Measurements from ENCODE around the gene LENG8. TPM values are rescaled to one million over a fixed set of nuclear protein-coding genes. Genes with fewer than 3 reads are reported as not detected.

LENG8 gene
- total RNA-seq, 1 experiment from 2014 or later, result 25.6 TPM

Other genes starting within 250 kb of the LENG8 start
- 2,113 and 3,052 TPM in 2 replicates for gene RPS9, start 248.3 kb upstream of the LENG8 start, total RNA-seq (2014; rRNA removed; shearing (Covaris generic))
- gene LILRB3, start 226.2 kb upstream of the LENG8 start, total RNA-seq (2014; rRNA removed; shearing (Covaris generic)), result 0.25 and 0.71 TPM in 2 replicates
- not detected in 2 replicates for gene LILRA6, start 206.4 kb upstream of the LENG8 start, total RNA-seq (2014; rRNA removed; shearing (Covaris generic))
- gene LILRB5, start 191.9 kb upstream of the LENG8 start, total RNA-seq (2014; rRNA removed; shearing (Covaris generic)), result 0.02 TPM in 1 of 2 replicates, not detected in the other
- gene LILRB2, start 168.1 kb upstream of the LENG8 start, total RNA-seq (2014; rRNA removed; shearing (Covaris generic)), result not detected in 2 replicates
- gene LILRA5, start 136.0 kb upstream of the LENG8 start, total RNA-seq (2014; rRNA removed; shearing (Covaris generic)), result not detected in 2 replicates
- gene LILRA4, start 110.0 kb upstream of the LENG8 start, total RNA-seq (2014; rRNA removed; shearing (Covaris generic)), result not detected in 2 replicates
- gene LAIR1, start 84.3 kb upstream of the LENG8 start, total RNA-seq (2014; rRNA removed; shearing (Covaris generic)), result not detected in 2 replicates
- gene TTYH1, start 33.7 kb upstream of the LENG8 start, total RNA-seq (2014; rRNA removed; shearing (Covaris generic)), result not detected in 2 replicates
- 0.38 and 0.40 TPM in 2 replicates for gene LENG9, start 14.6 kb downstream of the LENG8 start, total RNA-seq (2014; rRNA removed; shearing (Covaris generic))
- gene CDC42EP5, start 24.1 kb downstream of the LENG8 start, total RNA-seq (2014; rRNA removed; shearing (Covaris generic)), result 0.20 and 1.2 TPM in 2 replicates
- gene LAIR2, start 53.6 kb downstream of the LENG8 start, total RNA-seq (2014; rRNA removed; shearing (Covaris generic)), result not detected in 2 replicates
- gene LILRA2, start 124.6 kb downstream of the LENG8 start, total RNA-seq (2014; rRNA removed; shearing (Covaris generic)), result not detected in 2 replicates
- not detected in 2 replicates for gene LILRA1, start 144.4 kb downstream of the LENG8 start, total RNA-seq (2014; rRNA removed; shearing (Covaris generic))
- gene LILRB1, start 181.3 kb downstream of the LENG8 start, total RNA-seq (2014; rRNA removed; shearing (Covaris generic)), result not detected in 2 replicates
- not detected in 2 replicates for gene LILRB4, start 213.8 kb downstream of the LENG8 start, total RNA-seq (2014; rRNA removed; shearing (Covaris generic))